ENCODE measurements around the gene AFG1L.

AFG1L gene

DNA sequence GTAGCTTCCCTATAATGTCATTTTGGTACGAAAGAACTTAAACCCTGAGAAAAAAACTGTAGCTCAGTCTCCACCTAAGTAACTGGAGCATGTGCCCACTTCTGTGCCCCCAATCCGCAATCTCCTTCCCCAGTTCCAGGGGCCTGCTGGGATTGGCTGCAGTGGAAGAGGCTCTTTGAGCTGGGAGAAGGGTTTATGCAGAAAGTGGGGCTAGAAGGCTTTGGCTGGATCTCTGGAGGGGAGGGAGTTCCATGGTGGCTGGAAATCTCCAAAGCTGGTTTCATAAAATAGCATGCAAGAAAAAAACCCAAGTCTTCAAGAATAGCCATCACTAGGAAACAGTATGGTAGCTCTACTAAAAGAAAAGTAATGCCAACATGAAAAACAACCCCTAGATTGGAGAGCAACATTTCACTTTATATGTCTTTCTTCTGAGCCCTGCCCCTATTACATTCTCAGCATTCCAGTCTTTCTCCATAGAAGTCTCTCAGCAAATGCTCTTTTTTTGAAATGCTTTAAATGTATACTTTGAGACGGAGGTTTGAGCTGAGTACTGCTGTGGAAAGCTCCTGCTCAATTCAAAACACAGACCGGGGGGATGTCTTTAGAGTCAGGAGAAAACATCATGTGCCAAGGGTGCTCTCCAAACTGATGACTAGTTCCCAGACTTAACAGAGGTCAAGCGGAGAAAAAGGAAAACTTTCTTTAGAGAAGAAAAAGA lies 229.8 kb downstream of the AFG1L start:
- WGBS (ENCODE audit: extremely low coverage, insufficient coverage, low lambda C conversion rate): no CpG with 5 or more reads among the region's 5 CpGs
- H3K27ac ChIP-seq (ENCODE audit: low read depth, low read length): no peak overlapping the region
- H4K8ac ChIP-seq (ENCODE audit: low read depth, low read length): no peak overlapping the region
- no peak overlapping the region for H3K4me2 ChIP-seq (ENCODE audit: low read length)
- H3K4me3 ChIP-seq (ENCODE audit: low read length): no peak overlapping the region
- no peak overlapping the region for H3K23ac ChIP-seq (ENCODE audit: low read length)
- no peak overlapping the region for H3K56ac ChIP-seq (ENCODE audit: low read length)
- no peaks in the 10 kb centered on the region for H3K27me3 ChIP-seq (ENCODE audit: insufficient read depth, low read length, poor library complexity)
- H3K4ac ChIP-seq (ENCODE audit: low read depth, low read length): no peak overlapping the region
- no peak overlapping the region for H3K9ac ChIP-seq (ENCODE audit: low read length)
- no peak overlapping the region for H2BK5ac ChIP-seq (ENCODE audit: low read length)
- DNase-seq: peak; percentile 27
- no peak overlapping the region for H2AK5ac ChIP-seq (ENCODE audit: low read length)
- no peaks in the 10 kb centered on the region for H3K4me1 ChIP-seq (ENCODE audit: control insufficient read depth, low read depth, low read length)
- no peak overlapping the region for H2BK120ac ChIP-seq (ENCODE audit: low read depth, low read length)
- H2BK15ac ChIP-seq (replicated peaks; ENCODE audit: low read depth): no peak overlapping the region
- H3K36me3 ChIP-seq (ENCODE audit: control insufficient read depth, insufficient read depth, low read length): no peaks in the 10 kb centered on the region
- no peaks in the 10 kb centered on the region for H3K79me2 ChIP-seq (ENCODE audit: control insufficient read depth, insufficient read depth, low read length)
- no peak overlapping the region for H4K5ac ChIP-seq (ENCODE audit: low read length)
- no peaks in the 10 kb centered on the region for H3K79me1 ChIP-seq (ENCODE audit: low read length)
- no peak overlapping the region for H3K18ac ChIP-seq (ENCODE audit: low read length)

DNA sequence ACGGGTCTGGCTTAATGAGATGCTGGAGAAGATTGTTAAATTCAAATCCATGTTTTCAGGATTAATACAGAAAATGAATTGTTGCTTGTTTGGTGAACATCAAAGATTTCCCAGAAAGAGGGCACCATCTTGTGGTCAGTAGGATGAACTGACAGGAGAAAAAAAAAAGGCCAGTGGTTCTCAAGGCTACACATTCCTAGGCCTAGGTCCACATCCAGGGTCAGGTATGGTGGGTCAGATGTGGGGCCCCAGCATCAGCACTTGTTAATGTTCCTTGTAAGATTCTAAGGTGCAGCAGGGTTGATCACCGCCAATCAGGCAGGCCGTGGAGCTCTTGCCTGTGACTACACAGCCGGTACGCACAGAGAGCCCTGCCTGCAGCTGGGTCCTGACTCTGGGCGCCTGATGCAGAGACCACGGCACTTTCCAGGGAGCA lies 231.9 kb downstream of the AFG1L start:
- Histone ChIP-seq H3K27me3 (ENCODE audit: insufficient read depth, low read length, poor library complexity) (no peaks in the 10 kb centered on the region), H4K8ac (ENCODE audit: low read depth, low read length) (no peak overlapping the region), H2BK15ac (replicated peaks; ENCODE audit: low read depth) (no peak overlapping the region), H3K18ac (ENCODE audit: low read length) (no peak overlapping the region), H3K79me2 (ENCODE audit: control insufficient read depth, insufficient read depth, low read length) (no peaks in the 10 kb centered on the region), H3K27ac (ENCODE audit: low read depth, low read length) (no peak overlapping the region), H3K36me3 (ENCODE audit: control insufficient read depth, insufficient read depth, low read length) (no peaks in the 10 kb centered on the region), H2AK5ac (ENCODE audit: low read length) (no peak overlapping the region), H3K79me1 (ENCODE audit: low read length) (no peaks in the 10 kb centered on the region), H3K4ac (ENCODE audit: low read depth, low read length) (no peak overlapping the region), H3K4me3 (ENCODE audit: low read length) (no peak overlapping the region), H4K5ac (ENCODE audit: low read length) (no peak overlapping the region), H3K4me1 (ENCODE audit: control insufficient read depth, low read depth, low read length) (no peaks in the 10 kb centered on the region), H3K4me2 (ENCODE audit: low read length) (no peak overlapping the region), H3K23ac (ENCODE audit: low read length) (no peak overlapping the region), H3K56ac (ENCODE audit: low read length) (no peak overlapping the region), H3K9ac (ENCODE audit: low read length) (no peak overlapping the region), H2BK5ac (ENCODE audit: low read length) (no peak overlapping the region), H2BK120ac (ENCODE audit: low read depth, low read length) (no peak overlapping the region)
- DNase-seq: peak; percentile 59
- WGBS (ENCODE audit: extremely low coverage, insufficient coverage, low lambda C conversion rate): no CpG with 5 or more reads among the region's 7 CpGs

DNA sequence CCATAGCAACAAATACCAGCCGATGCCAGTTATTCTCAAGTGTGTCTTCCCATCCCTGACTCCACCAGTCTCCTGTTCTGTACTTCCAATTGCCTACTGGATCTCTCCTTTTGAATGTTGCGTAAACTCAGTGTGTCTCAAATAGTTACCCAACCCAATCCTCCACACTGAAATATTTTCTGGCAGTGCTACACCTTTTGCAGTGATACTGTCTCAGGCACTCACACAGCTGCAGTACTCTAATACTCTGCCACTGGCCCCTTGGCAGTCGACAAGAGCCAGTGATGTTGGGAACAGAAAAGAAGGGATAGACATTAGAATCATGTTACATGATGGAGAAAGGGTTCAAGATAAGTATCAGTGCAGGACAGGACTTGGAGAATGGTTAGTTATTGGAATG lies 234.0 kb downstream of the AFG1L start:
- H3K18ac ChIP-seq (ENCODE audit: low read length): no peak overlapping the region
- no peak overlapping the region for H2BK15ac ChIP-seq (replicated peaks; ENCODE audit: low read depth)
- no peak overlapping the region for H3K4me3 ChIP-seq (ENCODE audit: low read length)
- H3K79me2 ChIP-seq (ENCODE audit: control insufficient read depth, insufficient read depth, low read length): no peaks in the 10 kb centered on the region
- no peak overlapping the region for H3K4me2 ChIP-seq (ENCODE audit: low read length)
- no peak overlapping the region for H3K23ac ChIP-seq (ENCODE audit: low read length)
- H3K56ac ChIP-seq (ENCODE audit: low read length): no peak overlapping the region
- H3K4me1 ChIP-seq (ENCODE audit: control insufficient read depth, low read depth, low read length): no peaks in the 10 kb centered on the region
- H3K4ac ChIP-seq (ENCODE audit: low read depth, low read length): no peak overlapping the region
- DNase-seq: no peak
- no peak overlapping the region for H2AK5ac ChIP-seq (ENCODE audit: low read length)
- no peak overlapping the region for H3K27ac ChIP-seq (ENCODE audit: low read depth, low read length)
- no peak overlapping the region for H2BK120ac ChIP-seq (ENCODE audit: low read depth, low read length)
- H3K36me3 ChIP-seq (ENCODE audit: control insufficient read depth, insufficient read depth, low read length): no peaks in the 10 kb centered on the region
- no peak overlapping the region for H2BK5ac ChIP-seq (ENCODE audit: low read length)
- no peak overlapping the region for H3K9ac ChIP-seq (ENCODE audit: low read length)
- no peak overlapping the region for H4K5ac ChIP-seq (ENCODE audit: low read length)
- no peaks in the 10 kb centered on the region for H3K27me3 ChIP-seq (ENCODE audit: insufficient read depth, low read length, poor library complexity)
- H4K8ac ChIP-seq (ENCODE audit: low read depth, low read length): no peak overlapping the region
- H3K79me1 ChIP-seq (ENCODE audit: low read length): no peaks in the 10 kb centered on the region
- no CpG with 5 or more reads among the region's 3 CpGs for whole genome bisulfite sequencing (ENCODE audit: extremely low coverage, insufficient coverage, low lambda C conversion rate)

DNA sequence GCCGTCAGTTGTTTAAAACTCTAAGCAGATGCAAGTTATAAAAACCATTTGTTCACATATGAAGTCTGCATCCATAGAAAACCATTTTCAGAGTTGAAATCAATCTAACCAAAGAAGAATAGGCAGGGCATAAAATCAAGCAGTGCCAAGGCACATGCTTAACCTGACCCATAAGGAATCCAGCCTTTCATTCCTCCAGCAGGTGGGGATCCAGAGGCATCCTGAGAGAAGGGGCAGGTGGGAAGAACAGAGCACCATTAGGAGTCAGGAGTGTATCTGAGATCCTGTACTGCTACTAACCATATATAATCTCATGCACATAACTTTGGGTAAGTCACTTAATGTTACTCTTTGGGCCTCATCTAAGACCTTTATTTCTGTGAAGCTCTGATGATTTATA lies 236.5 kb downstream of the AFG1L start:
- Histone ChIP-seq H2BK15ac (replicated peaks; ENCODE audit: low read depth) (no peak overlapping the region), H4K8ac (ENCODE audit: low read depth, low read length) (no peak overlapping the region), H2AK5ac (ENCODE audit: low read length) (no peak overlapping the region), H3K36me3 (ENCODE audit: control insufficient read depth, insufficient read depth, low read length) (no peaks in the 10 kb centered on the region), H2BK5ac (ENCODE audit: low read length) (no peak overlapping the region), H3K9ac (ENCODE audit: low read length) (no peak overlapping the region), H3K27ac (ENCODE audit: low read depth, low read length) (no peak overlapping the region), H3K56ac (ENCODE audit: low read length) (no peak overlapping the region), H4K5ac (ENCODE audit: low read length) (no peak overlapping the region), H3K4me3 (ENCODE audit: low read length) (no peak overlapping the region), H3K79me2 (ENCODE audit: control insufficient read depth, insufficient read depth, low read length) (no peaks in the 10 kb centered on the region), H3K27me3 (ENCODE audit: insufficient read depth, low read length, poor library complexity) (no peaks in the 10 kb centered on the region), H3K4me2 (ENCODE audit: low read length) (no peak overlapping the region), H3K4ac (ENCODE audit: low read depth, low read length) (no peak overlapping the region), H3K4me1 (ENCODE audit: control insufficient read depth, low read depth, low read length) (no peaks in the 10 kb centered on the region), H3K79me1 (ENCODE audit: low read length) (no peaks in the 10 kb centered on the region), H3K23ac (ENCODE audit: low read length) (no peak overlapping the region), H3K18ac (ENCODE audit: low read length) (no peak overlapping the region), H2BK120ac (ENCODE audit: low read depth, low read length) (no peak overlapping the region)
- peak; percentile 34 for DNase-seq
- WGBS (ENCODE audit: extremely low coverage, insufficient coverage, low lambda C conversion rate): no CpG with 5 or more reads among the region's 1 CpG

DNA sequence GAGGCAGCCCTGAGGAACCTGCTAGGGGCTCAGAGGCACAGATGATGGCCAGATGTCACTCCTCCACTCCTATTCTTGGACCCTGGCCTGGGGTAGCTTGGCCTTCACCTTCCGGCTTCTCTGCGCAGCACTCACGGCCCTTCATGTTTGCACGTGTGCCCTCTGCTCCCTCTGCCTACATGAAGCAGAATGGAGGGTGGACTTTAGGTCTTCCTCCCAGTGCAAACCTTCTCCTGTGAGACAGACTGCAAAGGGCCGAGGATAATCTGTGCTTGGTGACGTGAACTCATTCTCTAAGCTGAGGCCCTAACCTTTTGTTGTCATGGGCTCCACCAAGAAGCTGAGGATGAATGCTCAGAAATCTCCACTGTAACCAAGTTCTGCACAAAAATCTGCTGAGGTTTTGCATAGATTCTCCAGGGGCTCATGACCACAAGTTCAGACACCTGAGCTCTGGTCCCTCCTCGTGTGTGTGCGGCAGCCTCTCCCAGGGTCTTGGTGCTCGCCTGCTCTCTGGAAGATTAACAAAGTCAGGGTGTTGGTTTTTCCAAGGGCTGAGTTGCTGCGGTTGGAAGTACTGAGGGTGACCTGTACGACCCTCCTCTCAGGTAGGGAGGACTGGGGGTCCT lies 240.4 kb downstream of the AFG1L start:
- Histone ChIP-seq H3K27ac (ENCODE audit: low read depth, low read length) (no peak overlapping the region), H2BK120ac (ENCODE audit: low read depth, low read length) (no peak overlapping the region), H3K4me2 (ENCODE audit: low read length) (no peak overlapping the region), H3K36me3 (ENCODE audit: control insufficient read depth, insufficient read depth, low read length) (no peaks in the 10 kb centered on the region), H3K18ac (ENCODE audit: low read length) (no peak overlapping the region), H4K8ac (ENCODE audit: low read depth, low read length) (no peak overlapping the region), H4K5ac (ENCODE audit: low read length) (no peak overlapping the region), H3K79me2 (ENCODE audit: control insufficient read depth, insufficient read depth, low read length) (no peaks in the 10 kb centered on the region), H3K9ac (ENCODE audit: low read length) (no peak overlapping the region), H2BK5ac (ENCODE audit: low read length) (no peak overlapping the region), H3K4ac (ENCODE audit: low read depth, low read length) (no peak overlapping the region), H2BK15ac (replicated peaks; ENCODE audit: low read depth) (no peak overlapping the region), H3K56ac (ENCODE audit: low read length) (no peak overlapping the region), H2AK5ac (ENCODE audit: low read length) (no peak overlapping the region), H3K23ac (ENCODE audit: low read length) (no peak overlapping the region), H3K4me1 (ENCODE audit: control insufficient read depth, low read depth, low read length) (no peaks in the 10 kb centered on the region), H3K27me3 (ENCODE audit: insufficient read depth, low read length, poor library complexity) (no peaks in the 10 kb centered on the region), H3K79me1 (ENCODE audit: low read length) (no peaks in the 10 kb centered on the region), H3K4me3 (ENCODE audit: low read length) (no peak overlapping the region)
- no peak for DNase-seq
- no CpG with 5 or more reads among the region's 11 CpGs for WGBS (ENCODE audit: extremely low coverage, insufficient coverage, low lambda C conversion rate)

Measured in mesendoderm (in vitro differentiated cells).